HepG2 (cell line): Measurements from ENCODE around the gene BPHL. TPM values are rescaled to one million over a fixed set of nuclear protein-coding genes. Genes with fewer than 3 reads are reported as not detected.

ENCODE experiments used
- ADNP ChIP-seq: sonication (generic); formaldehyde crosslinking; IDR thresholded peaks from 2 replicates; pipeline ENCODE4 v1.4.0; 2020; ENCODE audit warnings: missing genetic modification reagents
- CAMTA2 ChIP-seq: sonication (generic); formaldehyde crosslinking; IDR thresholded peaks from 2 replicates; pipeline ENCODE4 v1.4.0; 2020; ENCODE audit warnings: mild to moderate bottlenecking, missing genetic modification reagents, borderline replicate concordance
- HNF4A ChIP-seq: sonication (generic); formaldehyde crosslinking; IDR thresholded peaks from 2 replicates; pipeline ENCODE4 v1.4.0; 2020; ENCODE audit warnings: missing genetic modification reagents
- KLF9 ChIP-seq: IDR thresholded peaks from 2 replicates; pipeline ENCODE4 v1.6.1; 2016; ENCODE audit warnings: low read depth
- MAFK ChIP-seq, 2 experiments: IDR thresholded peaks in 1 of 2; conservative IDR thresholded peaks in 1 of 2; 2 replicates each; pipeline ENCODE4 v1.6.1; 2011; ENCODE audit warnings: improper control_type of control experiment in 2 of 2, low read length in 2 of 2
- MAX ChIP-seq: IDR thresholded peaks from 2 replicates; pipeline ENCODE4 v1.6.1; 2012; ENCODE audit warnings: inconsistent platforms
- MXI1 ChIP-seq: IDR thresholded peaks from 3 replicates; pipeline ENCODE4 v1.6.1; 2012; ENCODE audit warnings: low read depth, low read length, inconsistent platforms, borderline replicate concordance
- NR0B2 ChIP-seq: sonication (generic); formaldehyde crosslinking; IDR thresholded peaks from 2 replicates; pipeline ENCODE4 v1.4.0; 2020; ENCODE audit warnings: mild to moderate bottlenecking, missing genetic modification reagents
- PITX1 ChIP-seq: sonication (generic); formaldehyde crosslinking; IDR thresholded peaks from 2 replicates; pipeline ENCODE4 v1.5.1; 2020; ENCODE audit warnings: mild to moderate bottlenecking, missing genetic modification reagents
- POGK ChIP-seq: sonication (generic); formaldehyde crosslinking; conservative IDR thresholded peaks from 2 replicates; pipeline ENCODE4 v1.8.0; 2022; ENCODE audit warnings: mild to moderate bottlenecking, moderate library complexity, missing genetic modification reagents
- SIN3A ChIP-seq: IDR thresholded peaks from 2 replicates; pipeline ENCODE4 v1.6.1; 2011; ENCODE audit warnings: low read depth, mild to moderate bottlenecking, control low read depth, low read length, borderline replicate concordance
- SMAD9 ChIP-seq: sonication (generic); formaldehyde crosslinking; IDR thresholded peaks from 2 replicates; pipeline ENCODE4 v1.5.1; 2020; ENCODE audit warnings: mild to moderate bottlenecking, missing genetic modification reagents
- ZFX ChIP-seq: sonication (generic); formaldehyde crosslinking; IDR thresholded peaks from 2 replicates; pipeline ENCODE4 v1.4.0; 2020; ENCODE audit warnings: mild to moderate bottlenecking, low read depth, missing genetic modification reagents, moderate library complexity
- ZNF33B ChIP-seq: sonication (generic); formaldehyde crosslinking; IDR thresholded peaks from 2 replicates; pipeline ENCODE4 v1.5.1; 2020; ENCODE audit warnings: mild to moderate bottlenecking, missing genetic modification reagents
- ZNF512 ChIP-seq: sonication (generic); formaldehyde crosslinking; IDR thresholded peaks from 2 replicates; pipeline ENCODE4 v1.4.0; 2020; ENCODE audit warnings: mild to moderate bottlenecking, missing genetic modification reagents
- ZNF574 ChIP-seq: sonication (generic); formaldehyde crosslinking; IDR thresholded peaks from 2 replicates; pipeline ENCODE4 v1.4.0; 2020; ENCODE audit warnings: missing genetic modification reagents
- ZNF687 ChIP-seq: sonication (generic); formaldehyde crosslinking; IDR thresholded peaks from 2 replicates; pipeline ENCODE4 v1.5.1; 2020; ENCODE audit warnings: mild to moderate bottlenecking, missing genetic modification reagents, moderate library complexity
- polyA plus RNA-seq, 8 experiments: library from polyadenylated mRNA; depleted of rRNA in 3 of 8; stranded (reverse) in 7 of 8; unstranded in 1 of 8; fragments of >200 nt; fragmentation: Illumina TruSeq in 4 of 8; extraction: Trizol in 4 of 8; gene quantifications; 2 replicates each; pipeline versions ENCODE4 v1.2.1 to v1.2.3, GENCODE V29; 2011 to 2016; ENCODE audit warnings: low read depth in 4 of 8, missing spikeins in 1 of 8, mixed read lengths in 1 of 8; ENCODE audit not compliant: insufficient read depth in 1 of 8
- total RNA-seq, 5 experiments: library from RNA; depleted of rRNA; stranded (reverse); fragments of >200 nt; fragmentation: Illumina TruSeq; extraction: Trizol; gene quantifications; 2 replicates each; pipeline ENCODE4 v1.2.3, GENCODE V29; 2016; ENCODE audit warnings: low read depth in 1 of 5

BPHL gene
- total and polyA plus RNA-seq, 2 of the 13 experiments (the other 11 are each of a cell fraction or from before 2014, with no cell fraction given): 37.8 to 39.5 TPM

- no peak for TF ChIP-seq POGK (CRISPR knock-in tag)
- TF ChIP-seq SMAD9: no peak
- peak; percentile 71 for TF ChIP-seq MAX
- peak; percentile 34; the same call in 1 of the 3 replicates for TF ChIP-seq MXI1
- TF ChIP-seq ZNF33B (CRISPR knock-in tag): no peak
- peak; percentile 75; the same call in 1 of the 2 replicates for TF ChIP-seq ZNF512 (CRISPR knock-in tag)
- no peak for TF ChIP-seq SIN3A
- TF ChIP-seq ZNF574 (CRISPR knock-in tag): 0 out of 2 replicates have a peak, but pooled peaks have one; percentile 13
- TF ChIP-seq HNF4A: 0 out of 2 replicates have a peak, but pooled peaks have one; percentile 42
- peak in 1 of 2 experiments; percentile 47; a peak in 1 of 4 replicates for TF ChIP-seq MAFK (conservative IDR thresholded peaks at IDR 0.05 in 1 of 2, IDR thresholded peaks at IDR 0.05 in 1 of 2; ENCODE audit: low read length in 2 of 2)
- TF ChIP-seq ZNF687 (CRISPR knock-in tag): peak; percentile 60
- TF ChIP-seq CAMTA2 (CRISPR knock-in tag): no peak
- peak; percentile 79; the same call in 1 of the 2 replicates for TF ChIP-seq KLF9 (CRISPR knock-in tag)
- TF ChIP-seq ADNP: no peak
- peak; percentile 14; the same call in 1 of the 2 replicates for TF ChIP-seq PITX1
- no peak for TF ChIP-seq NR0B2 (CRISPR knock-in tag)
- TF ChIP-seq ZFX: peak; percentile 55; the same call in 1 of the 2 replicates
Measured at GRCh38 chr6:3108746-3109414, 9.6 kb upstream of the BPHL start (continued).
